Inferior parietal cortex (tissue), 1 donor: ENCODE measurements around the gene SIN3A.
"Not testable (repeated sequence)": the region's sequence is repeated elsewhere in the genome, so short reads cannot be mapped to it uniquely, and the experiment has no call there.

Experiments used
- DNase-seq: peaks from one replicate; pipeline ENCODE4 v3.0.0-alpha.2; 2016; ENCODE audit errors: extremely low spot score

SIN3A gene

GRCh38 chr15:75451674-75452363, at the start of gene SIN3A:
Gene SIN3A, minus strand, starts transcription at chr15:75451690. Its CDS starts 21,315 bp downstream, at chr15:75430375.
- peak; percentile 99 for DNase-seq

- DNase-seq = no peak
Measured at GRCh38 chr15:75493732-75494131, 42.2 kb upstream of the SIN3A start.

GRCh38 chr15:75483961-75484360, 32.5 kb upstream of the SIN3A start:
- no peak for DNase-seq

GRCh38 chr15:75483556-75483955, 32.1 kb upstream of the SIN3A start:
- not testable (repeated sequence) for DNase-seq

GRCh38 chr15:75483106-75483505, 31.6 kb upstream of the SIN3A start:
- DNase-seq = no peak

- DNase-seq = not testable (repeated sequence)
Measured at GRCh38 chr15:75480463-75480862, 29.0 kb upstream of the SIN3A start.

- no peak for DNase-seq
Measured at GRCh38 chr15:75479670-75480069, 28.2 kb upstream of the SIN3A start.

GRCh38 chr15:75477094-75477493, 25.6 kb upstream of the SIN3A start:
- DNase-seq = not testable (repeated sequence)

- no peak for DNase-seq
Measured at GRCh38 chr15:75468913-75469598, 17.6 kb upstream of the SIN3A start.

GRCh38 chr15:75460646-75461045, 9.2 kb upstream of the SIN3A start:
- DNase-seq = no peak

GRCh38 chr15:75459581-75459980, 8.1 kb upstream of the SIN3A start:
- DNase-seq = no peak

- no peak for DNase-seq
Measured at GRCh38 chr15:75456710-75457109, 5.2 kb upstream of the SIN3A start.

- DNase-seq = peak; percentile 32
Measured at GRCh38 chr15:75455982-75456531, 4.6 kb upstream of the SIN3A start.

GRCh38 chr15:75455424-75455981, 4.0 kb upstream of the SIN3A start:
- DNase-seq = peak; percentile 88

- DNase-seq = no peak
Measured at GRCh38 chr15:75454471-75455378, 3.2 kb upstream of the SIN3A start.

GRCh38 chr15:75453703-75454470, 2.4 kb upstream of the SIN3A start:
- DNase-seq = peak; percentile 100

GRCh38 chr15:75452865-75453702, 1.6 kb upstream of the SIN3A start:
- DNase-seq = no peak

GRCh38 chr15:75452364-75452864, 924 bp upstream of the SIN3A start:
- DNase-seq = peak; percentile 81

GRCh38 chr15:75451202-75451673, 252 bp downstream of the SIN3A start:
- DNase-seq = no peak
